ENCODE results near the gene ASB2.

ASB2 gene, protein sequence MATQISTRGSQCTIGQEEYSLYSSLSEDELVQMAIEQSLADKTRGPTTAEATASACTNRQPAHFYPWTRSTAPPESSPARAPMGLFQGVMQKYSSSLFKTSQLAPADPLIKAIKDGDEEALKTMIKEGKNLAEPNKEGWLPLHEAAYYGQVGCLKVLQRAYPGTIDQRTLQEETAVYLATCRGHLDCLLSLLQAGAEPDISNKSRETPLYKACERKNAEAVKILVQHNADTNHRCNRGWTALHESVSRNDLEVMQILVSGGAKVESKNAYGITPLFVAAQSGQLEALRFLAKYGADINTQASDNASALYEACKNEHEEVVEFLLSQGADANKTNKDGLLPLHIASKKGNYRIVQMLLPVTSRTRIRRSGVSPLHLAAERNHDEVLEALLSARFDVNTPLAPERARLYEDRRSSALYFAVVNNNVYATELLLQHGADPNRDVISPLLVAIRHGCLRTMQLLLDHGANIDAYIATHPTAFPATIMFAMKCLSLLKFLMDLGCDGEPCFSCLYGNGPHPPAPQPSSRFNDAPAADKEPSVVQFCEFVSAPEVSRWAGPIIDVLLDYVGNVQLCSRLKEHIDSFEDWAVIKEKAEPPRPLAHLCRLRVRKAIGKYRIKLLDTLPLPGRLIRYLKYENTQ

DNA sequence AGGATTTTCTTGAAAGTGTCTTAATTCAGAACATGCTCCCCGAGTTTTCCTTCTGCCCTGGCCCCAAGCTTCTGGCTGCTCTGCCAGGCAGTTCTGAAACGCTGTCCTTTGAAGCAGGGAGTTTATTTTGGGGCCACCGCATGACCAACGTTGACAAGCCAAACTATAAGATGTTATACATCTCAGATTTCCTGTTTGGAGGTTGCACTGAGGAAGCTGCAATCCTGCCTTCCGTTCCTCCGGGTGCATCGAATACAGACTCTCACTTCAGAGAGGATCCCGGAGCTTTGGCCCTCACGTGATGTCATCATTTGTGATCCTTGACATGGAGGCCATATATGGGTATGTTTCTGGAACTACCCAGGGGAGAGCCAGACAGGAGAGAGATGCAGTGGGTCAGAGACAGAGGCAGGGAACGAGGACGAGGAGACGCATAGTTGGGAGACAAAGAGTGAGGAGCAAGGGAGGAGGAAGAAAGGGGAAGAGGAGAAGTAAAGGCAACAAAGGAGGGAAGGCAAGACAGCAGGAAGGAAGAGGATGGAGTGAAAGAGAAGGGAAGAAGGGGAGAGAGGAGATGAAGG, at the start of gene ASB2:
TSS of gene ASB2 (minus strand) at position 94 of the 581 bp plus-strand sequence. CDS start 12,031 bp downstream, outside the sequence.
- no peak for DNase-seq

DNA sequence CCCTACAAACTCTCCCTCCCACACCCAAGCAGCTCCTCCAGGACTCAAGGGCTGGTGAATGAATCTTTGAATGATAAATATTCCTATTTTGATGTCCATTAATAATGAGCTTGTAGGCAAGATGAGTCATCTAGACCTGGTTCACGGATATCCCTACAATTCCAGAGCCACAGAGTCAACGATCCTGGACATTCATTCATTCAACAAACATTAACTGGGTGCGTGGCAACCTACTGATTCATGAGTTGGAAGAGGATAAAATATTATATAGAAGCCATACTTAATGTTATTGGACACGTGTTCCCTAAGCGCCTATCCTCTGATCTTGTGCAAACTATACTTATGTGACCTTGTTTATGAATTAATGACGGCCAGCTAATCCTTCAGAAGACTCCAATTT, 49.4 kb upstream of the ASB2 start:
- no peak for DNase-seq

DNA sequence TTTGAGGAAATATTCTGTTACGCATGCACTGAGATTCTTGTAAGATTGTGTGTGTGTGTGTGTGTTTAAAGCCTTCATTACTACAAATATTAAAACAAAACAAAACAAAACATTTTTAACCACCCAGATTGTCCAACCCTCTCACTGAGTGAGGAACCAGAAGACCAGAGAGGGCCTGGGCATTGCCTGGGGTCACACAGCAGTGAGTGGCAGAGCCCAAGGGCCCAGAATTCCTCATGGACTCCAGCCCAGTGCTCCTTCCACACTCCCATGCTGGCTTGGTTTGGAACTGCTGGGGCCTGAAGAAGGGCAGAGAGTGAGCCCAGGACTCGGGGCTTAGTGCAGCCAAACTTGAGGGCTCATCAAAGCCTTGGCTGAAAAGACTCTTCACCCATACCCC, 48.2 kb upstream of the ASB2 start:
- DNase-seq = no peak

DNA sequence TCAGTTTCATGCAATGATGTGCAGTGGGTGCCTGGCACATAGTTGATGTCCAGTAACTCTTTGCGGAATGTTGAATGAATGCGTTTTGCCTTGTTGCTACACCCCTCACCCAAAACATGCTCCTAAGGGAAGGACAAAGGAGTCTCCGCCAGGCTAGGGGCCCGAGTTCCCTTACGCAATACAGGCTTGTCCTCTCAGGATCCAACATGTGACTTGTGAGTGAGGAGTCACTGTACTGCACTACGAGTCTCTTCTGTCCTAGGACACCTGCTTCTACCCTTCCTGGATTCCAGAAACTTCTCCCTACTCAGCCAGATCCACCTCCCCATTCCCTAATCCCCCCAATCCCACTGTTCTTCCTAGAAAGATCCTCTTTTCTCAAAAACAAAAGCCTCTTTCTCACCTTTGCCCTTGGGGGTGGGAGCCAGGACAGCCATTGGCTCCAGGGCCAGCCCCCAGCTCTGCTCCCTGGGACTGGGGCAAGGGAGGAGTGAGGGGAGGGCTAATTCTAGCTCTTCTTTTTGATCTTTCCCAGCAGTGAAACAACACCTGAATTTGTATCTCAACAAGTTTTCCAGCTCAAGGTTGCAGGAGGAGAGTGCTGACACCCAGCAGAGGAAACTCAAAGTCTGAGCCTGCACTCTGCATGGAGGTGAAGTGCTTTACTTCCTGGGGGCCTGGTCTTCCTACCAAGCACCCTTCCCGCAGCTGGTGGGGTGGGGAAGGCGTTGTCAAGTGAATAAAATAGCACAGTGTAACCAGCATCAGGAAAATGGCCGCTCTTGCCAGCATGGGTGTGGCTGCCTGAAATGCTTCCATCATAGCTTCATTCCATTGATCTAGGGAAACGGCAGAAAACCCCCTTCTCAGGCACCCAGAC, 46.4 kb upstream of the ASB2 start:
- DNase-seq = no peak

DNA sequence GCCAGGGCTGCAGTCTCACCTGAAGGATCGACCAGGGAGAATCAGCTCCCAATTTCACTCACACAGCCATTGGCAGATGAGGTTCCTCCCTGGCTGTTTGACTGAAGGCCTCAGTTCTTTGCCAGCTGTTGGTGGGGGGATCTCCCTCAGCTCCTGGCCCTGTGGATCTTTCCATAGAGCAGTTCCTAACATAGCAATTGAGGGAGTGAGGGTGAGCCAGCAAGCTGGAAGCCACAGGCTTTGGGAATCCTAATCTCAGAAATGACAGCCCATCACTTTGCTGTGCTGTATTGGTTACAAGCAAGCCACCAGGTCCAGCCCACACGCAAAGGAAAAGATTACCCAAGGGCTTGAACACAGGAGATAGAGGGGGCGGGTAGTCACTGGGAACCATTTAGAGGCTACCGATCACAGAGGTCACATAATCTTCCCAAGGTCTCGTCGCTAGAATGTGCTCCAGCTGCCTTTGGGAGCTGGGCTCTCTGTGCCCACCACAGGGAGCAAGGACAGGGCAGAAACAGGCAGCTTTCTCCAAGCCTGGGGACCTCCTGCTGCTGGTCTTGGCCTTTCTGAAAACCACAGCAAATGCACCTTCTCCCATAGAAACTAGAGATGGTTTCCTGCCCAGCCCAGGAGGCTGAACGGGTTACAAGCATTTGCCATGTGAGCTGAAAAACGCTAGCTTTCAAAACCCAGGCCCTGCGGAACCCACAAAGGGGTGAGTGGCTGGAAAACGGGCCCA, 45.2 kb upstream of the ASB2 start:
- DNase-seq = no peak

DNA sequence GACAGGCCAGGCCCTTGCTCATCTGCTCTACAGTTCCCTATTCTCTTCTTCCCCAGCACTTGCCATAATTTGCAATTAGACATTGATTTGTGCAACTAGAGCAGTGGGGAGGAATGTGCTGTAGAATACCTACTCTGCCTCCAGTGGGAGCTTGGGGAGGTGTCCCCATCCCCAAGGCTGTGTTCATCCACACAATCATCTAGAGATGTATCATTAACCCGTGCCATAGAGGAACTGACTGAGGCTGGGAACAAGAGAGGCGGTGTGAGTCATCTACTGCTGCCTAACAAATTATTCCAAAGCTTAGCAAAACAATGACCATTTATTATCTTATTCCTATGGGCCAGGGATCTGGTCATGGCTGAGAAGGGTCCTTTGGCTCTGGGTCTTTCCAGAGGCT, 44.6 kb upstream of the ASB2 start:
- DNase-seq = no peak

DNA sequence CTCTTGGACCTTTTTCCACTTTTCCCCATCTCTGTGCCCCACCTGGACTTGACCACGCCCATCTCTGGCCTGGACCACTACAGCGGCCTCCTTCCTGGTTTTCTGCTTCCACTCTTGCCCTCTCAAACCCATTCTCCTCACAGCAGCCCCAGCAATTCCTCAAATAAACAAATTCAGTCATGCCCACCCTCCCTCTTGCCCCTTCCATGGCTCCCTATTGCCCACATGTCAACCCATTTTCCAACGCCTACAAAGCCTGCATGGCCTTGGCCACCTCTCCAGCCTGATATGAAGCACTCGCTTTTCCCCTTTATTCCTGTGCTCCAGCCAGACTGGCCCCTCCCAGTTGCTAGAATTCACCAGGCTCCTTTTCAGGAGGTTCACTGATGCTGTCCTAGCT, 43.9 kb upstream of the ASB2 start:
- DNase-seq = no peak

DNA sequence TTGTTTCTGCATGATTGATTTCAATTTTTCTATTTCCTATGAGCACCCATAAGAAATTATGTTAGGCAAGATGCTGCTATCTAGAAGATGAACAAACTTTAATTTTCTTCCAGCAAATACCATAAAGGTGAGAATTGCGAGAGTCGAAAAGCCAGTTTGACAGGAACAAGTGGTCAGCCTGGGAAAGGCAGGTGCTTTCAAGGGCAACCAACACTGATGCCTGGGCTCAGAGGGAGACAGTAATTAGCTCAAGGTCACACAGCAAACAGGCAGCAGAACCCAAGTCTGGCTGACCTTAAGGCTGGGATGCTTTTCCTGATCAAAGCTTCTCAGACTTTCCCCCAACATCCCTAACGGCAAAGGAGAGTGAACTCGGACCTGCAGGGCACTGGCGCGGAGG, 43.0 kb upstream of the ASB2 start:
- no peak for DNase-seq

DNA sequence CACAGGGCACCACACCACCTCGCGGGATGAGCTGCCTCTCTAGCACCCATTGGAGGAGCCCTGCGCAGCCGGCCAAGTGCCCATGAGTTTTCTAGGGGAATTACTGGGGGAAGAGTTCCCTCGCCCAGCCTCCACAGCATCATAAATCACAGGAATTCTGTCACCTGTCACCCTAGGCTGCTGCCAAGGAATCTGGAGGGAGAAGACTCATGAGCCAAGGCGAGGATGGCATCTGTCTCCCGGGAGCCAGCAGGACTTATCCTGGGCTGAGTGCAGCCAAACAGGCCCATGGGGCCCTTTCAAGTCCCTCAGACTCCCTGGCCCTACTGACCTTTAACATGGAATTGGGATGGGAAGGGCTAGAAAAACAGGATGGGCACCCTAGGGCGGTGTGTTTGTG, 41.9 kb upstream of the ASB2 start:
- no peak for DNase-seq

DNA sequence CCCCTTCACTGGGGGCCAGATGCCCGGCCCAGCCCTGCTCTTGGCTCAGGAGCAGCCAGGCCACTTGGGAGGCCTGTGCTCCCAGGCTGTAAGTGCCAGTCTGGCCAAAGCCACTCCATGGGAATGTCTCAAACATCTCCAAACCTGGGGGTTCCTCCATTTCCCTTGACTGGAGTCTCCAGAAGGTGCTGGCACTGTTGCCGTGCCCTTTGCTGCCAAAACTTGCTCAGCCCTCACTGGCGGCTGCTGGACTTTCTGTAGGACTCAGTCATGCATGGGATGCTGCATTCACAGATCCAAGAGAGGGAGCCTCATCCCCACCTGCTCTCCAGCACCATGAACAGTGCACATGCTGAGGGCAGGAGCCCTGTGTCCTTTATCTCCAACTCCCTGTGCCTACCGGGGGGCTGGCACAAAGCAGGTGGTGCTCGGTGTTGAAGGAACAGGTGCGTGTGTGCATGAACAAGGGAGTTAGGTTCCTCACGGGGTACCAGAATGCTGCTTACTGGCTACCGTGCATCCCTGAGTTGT, 40.1 kb upstream of the ASB2 start:
- DNase-seq = no peak

DNA sequence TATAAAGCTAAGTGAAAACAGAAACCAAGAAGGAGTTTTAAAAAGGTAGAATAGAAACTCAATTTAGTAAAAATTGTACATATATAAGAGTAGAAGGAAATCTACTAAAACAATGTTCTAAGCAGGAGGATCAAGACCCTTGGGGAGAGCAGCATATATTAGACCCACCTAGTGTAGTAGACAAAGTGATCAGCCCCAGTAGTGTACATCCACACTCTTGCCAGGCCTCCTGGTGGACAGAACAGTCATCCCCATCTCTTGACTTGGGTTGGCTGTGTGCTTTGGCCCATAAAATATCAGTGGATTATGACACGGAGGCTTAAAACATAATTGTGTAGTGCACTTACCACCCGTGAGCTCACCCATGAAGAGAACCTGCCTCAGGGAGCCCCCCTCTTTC, 38.9 kb upstream of the ASB2 start:
- no peak for DNase-seq

DNA sequence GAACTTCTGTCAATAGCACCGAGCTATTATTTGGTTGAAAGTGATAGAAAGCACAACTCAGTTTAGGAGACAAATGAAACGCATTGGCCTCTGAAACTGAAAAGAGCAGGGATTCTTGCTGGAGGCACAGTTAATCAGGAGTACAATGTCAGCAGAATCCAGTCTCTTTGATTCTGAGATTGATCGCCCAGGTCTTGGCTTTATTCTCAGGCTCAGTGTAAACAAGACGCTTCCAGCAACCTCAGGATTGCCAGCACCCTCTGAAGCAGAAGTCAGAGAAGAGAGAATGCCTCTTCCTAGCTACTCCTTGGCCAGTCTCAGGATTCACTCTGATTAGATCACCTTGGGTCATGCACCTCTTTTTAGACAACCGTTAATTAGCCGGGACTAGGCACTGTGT, 38.0 kb upstream of the ASB2 start:
- DNase-seq = no peak

DNA sequence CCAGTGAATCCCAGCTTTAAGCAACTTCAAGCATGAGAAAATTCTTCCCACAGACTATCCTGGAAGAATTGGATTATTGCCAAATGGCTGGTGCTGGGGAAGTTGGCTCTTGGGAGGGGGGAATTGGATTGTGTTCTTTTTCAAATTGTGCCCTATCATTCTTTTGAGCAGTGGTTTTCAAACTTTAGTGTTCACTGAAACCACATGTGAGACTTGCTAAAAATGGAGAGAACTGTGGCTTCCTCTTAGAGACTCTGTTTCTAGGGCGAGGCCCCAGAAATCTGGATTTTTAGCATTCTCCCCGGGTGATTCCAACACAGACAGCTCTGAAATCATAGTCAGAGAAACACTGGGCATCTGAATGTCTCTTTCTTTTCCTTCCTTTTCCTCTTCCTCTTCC, 35.4 kb upstream of the ASB2 start:
- DNase-seq = no peak

DNA sequence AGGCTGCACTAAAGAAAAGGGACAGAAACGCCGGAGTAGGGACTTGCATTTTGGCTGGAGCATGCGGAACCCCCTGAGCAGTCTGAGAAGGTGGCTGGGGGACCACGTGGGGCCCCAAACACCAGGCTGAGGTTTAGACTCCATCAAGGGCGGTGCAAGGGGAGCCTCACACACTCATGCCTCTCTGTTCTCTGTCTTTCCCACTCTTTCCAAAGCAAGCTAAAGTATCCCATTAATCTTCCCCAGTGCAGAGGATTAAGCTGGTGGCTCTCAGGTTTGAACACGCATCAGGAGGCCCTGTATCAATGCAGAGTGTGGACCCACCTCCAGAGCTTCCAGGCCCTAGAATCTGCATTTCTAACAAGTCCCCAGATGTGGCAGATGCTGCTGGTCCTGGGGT, 34.3 kb upstream of the ASB2 start:
- no peak for DNase-seq

DNA sequence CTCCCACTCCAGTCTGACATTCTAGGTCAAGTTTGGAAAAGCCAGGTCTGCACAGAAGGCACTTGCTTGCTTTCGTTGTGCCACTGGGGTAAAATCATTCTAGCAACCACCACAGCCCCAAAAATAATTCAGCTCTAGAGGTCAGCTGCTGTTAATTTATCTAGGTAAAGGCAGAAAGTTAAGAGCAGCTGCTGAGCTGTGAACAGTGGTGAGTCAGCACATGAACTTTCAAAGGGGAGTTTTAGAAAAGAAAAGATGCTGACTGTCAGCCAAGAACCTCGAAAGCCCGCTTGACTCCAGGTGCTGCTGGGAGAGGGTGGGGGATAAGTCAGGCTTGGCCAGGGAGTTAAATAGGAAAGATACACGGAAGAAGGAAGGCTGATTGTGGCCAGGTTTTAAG, 33.4 kb upstream of the ASB2 start:
- DNase-seq = no peak

DNA sequence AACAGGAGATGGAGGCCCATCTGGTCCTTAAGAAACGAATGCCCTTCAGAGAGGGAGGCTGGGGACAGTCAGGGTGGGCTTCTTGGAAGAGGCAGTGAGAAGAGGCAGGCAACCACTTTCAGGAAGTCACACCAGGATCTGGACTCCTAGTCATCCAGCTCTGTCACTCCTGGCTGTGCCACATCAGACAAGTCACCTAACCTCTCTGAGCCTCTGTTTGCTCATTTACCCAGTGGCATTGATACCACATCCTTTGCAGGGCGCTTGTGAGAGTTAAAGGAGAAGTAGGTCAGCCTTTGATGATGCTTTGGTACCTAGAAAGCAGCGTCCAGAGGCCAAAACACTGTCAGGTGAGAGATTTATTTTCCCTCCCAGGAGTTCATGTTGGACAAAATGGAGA, 31.9 kb upstream of the ASB2 start:
- DNase-seq = no peak

DNA sequence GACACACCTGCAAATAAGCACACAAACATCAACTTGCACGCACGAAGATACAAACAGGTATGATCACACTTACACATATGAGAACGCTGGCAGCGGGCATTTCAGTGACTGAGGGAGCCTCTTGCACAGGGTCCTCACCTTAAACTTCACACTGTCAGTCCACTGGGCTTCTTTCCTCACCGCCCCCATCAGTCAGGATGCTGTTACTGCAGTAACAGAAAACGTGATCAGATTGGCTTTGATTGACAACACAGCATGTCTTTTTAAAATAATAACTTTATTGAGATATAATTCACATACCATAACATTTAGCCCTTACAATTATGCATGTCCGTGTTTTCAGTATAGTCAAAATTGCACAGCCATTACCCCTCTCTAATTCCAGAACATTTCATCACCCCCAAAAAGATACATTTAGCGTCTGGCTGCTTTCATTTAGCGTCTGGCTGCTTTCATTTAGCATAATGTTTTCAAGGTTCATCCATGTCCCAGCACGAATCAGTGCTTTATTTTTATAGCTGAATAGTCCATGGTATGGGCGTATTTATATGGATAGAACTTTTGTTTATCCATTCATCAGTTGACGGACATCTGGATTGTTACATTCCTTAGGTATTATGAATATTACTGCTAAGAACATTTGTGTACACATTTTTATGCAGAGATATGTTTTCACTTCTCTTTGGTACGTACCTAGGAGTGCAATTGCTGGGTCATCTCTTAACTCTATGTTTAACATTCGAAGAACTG, 29.1 kb upstream of the ASB2 start:
- DNase-seq = no peak

DNA sequence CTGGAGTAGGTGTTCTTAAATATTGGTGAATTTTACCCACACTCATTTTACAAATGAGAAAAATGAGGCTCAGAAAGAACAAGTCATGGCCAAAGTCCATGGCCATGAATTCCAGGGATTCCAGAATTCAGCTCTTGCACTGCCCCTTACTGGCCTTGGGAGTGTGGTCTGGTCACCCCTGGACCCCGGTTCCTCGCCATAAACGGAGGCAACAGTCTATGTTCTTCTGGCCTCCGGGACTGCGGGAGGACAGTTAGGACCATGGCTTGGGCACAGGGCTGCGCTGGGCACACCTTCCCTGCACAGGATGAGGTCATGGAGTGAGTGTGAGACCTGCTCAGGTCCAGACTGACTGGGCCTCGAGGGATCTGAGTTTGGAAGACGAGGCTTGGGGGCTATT, 27.6 kb upstream of the ASB2 start:
- DNase-seq = no peak

DNA sequence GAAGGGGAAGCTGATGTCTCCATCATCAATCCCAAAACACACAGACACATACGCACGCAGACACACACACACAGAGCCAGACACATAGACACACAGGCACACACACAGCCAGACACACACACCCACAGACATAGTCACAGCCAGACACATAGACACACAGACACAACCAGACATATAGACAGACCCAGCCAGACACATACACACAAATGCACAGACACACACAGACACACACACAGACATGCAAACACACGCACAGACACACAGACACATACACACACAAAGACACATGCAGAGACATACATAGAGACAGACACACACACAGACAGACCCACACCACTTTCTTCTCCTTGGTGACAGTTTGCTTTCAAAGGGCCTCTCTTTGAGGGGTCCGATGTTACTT, 27.0 kb upstream of the ASB2 start:
- DNase-seq = no peak

DNA sequence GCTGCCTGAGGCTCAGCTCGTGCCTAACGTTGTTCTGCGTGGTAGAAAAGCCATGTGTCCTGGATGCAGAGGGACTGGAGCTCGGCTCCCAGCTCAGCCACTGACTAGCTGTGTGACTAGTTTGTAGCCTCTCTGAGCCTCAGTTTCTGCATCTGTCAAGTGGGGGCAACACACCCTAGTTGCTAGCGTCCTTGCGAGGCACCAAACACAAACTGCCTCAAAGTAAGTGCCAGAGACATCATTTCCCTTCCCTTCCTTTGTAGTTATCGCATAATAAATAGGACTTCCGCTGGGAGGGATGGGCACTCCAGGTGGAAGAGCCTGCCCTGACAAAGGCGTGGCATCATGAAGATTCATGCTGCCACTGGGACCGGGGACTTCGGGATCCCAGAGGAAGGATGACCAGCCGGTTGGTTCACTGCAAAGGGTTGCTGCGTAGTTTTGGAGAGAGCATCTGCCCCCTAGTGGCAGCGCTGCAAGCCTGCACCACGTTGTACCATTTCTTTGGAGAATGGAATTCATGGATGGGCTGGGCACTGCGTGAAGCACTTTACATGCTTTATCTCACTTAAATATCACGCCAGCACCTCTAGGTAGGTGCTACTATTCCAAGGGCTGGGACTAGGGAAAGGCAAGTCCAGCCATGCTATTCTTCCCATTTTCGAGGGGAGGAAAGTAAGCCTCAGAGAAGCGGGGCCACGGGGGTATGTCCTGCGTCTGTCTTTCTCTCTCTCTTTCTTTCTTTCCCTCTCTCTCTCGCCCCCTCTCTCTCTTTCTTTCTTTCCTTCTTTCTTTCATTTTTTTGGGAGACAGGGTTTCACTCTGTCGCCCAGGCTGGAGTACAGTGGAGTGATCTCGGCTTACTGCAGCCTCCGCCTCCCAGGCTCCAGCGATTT, 25.4 kb upstream of the ASB2 start:
- DNase-seq = peak; percentile 36

DNA sequence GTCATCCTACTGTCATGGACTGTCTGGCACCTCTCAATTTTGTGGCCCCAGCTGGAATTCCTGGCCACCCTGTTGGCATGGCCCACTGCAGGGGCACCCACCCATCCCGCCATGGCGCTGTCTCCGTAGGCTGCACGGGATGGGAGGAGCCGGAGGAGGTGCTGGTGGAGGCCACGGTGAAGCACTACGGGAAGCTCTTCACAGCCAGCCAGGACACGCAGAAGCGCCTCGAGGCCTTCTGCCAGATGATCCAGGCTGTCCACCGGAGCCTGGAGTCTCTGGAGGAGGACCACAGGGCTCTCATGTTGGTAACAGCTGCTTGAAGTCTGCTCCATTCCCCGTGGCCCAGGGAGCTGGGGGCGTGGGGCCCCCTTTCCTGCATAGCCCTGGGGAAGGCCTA, 24.6 kb upstream of the ASB2 start:
- DNase-seq = no peak
